GM21737 (cell line): ENCODE measurements around the gene CDK17.
"Not testable (repeated sequence)": the region's sequence is repeated elsewhere in the genome, so short reads cannot be mapped to it uniquely, and the experiment has no call there.

Source experiments
- ATAC-seq: cut with Tn5 transposase; IDR thresholded peaks from one replicate; pipeline ENCODE4 v1.9.1; 2021; ENCODE audit warnings: mild to moderate bottlenecking, moderate library complexity; ENCODE audit not compliant: unreplicated experiment

The CDK17 gene

DNA sequence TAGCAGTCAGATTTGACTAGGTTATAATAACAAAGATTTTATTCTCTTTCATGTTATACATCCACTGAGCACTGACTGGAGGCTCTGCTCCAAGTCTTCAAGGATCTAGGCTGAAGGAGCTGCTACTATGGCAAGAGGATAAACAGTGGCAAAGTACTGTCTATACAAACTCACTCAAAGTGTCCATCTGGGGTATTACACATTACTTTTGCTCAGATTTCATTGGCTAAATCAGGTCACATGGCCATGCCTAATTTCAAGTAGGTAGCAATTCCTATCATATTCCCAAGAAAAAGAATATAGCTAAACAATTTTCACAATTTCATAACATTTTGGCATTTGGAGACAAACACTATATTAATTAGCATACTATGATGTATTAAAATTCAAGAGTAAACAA is 40.9 kb downstream of the CDK17 start:
- no peak for ATAC-seq

DNA sequence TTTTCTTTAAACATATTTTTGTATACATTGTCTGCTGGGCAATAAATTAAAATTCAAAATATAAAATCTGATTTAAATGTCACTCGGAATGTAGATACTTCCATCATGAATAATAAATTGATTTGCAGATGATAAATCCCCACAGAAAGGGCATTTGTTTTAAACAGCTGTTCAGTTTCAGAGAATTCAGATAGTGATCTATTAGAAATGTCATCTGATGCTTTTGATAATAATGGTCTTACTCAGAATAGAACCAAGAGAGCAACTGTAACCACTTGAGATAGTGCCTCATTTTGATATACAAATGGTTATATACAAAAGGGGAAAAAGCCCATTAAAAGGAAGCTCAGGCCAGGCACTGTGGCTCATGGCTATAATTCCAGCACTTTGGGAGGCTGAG is 43.4 kb downstream of the CDK17 start:
- ATAC-seq, result no peak

DNA sequence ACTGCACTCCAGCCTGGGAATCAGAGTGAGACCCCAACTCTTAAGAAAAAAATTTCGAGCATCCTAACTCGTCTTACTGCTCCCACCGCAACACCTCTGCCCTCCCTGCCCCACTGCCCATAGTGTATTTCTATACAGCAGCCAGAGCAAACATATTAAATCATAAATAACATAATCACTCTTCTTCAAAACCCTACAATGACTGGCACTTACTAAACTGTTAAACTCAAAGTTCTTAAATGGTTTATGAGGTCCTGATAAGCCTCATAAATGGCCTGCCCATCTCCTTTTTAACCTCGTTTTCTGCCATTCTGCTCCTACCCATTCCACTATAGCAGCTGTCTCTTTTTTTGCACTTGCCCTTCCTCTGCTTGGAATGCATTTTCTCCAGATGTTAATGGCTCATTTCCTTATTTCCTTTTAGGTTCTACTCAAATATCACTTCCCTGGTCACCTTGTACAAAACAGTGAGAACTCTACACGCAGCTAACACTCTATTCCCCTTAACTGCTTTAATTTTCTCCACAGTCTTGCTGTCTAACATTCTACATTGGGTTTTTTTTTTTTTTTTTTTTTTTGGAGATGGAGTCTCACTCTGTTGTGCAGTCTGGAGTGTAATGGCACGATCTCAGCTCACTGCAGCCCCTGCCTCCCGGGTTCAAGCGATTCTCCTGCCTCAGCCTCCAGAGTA is 45.2 kb downstream of the CDK17 start:
- no peak for ATAC-seq

DNA sequence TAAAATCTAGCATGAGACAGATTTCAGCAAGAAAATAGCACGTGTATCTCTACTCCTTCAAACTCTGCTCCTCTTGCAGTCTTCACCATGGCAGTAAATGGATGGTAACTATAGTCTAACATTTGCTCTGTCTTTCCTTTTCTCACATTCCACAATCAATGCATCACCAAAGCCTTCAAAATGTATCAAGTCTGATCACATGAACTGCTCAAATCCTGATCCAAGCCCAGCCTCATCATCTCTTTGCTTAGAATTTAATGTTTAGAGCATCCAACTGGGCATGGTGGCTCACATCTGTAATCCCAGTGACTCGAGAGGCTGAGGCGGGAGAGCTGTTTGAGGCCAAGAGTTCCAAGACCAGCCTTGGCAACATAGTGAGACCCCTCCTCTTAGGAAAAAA is 45.9 kb downstream of the CDK17 start:
- no peak for ATAC-seq

DNA sequence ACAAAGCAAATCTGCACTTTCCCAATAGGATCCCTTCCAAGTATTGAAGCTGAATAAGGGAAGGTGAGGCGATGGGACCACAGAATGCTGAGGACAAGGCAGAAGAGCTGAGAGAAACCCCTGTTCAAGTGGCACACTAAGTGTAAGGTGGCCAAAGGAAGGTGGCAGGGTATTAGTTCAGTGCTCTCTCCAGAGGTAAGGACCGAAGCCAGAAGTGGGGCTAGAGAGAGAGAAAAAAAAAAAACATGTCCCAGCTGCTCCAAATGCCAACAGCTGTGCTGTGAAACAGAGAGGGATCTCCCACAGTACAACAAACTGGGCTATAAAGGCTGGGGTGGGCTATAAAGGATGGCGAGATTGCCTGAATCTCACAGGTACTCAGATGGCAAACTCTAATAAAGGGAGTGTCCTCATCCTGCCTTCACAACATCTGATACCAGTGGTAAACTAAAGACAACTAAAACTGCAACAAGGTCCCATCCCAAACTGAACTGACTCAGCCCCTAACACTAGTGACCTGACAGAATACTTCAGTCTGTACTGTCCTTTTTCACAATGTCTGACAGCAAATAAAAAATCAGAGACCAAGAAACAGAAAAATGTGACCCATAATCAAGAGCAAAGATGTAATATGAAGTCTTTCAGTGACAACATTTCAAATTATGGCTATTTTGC is 47.9 kb downstream of the CDK17 start:
- ATAC-seq, result no peak

DNA sequence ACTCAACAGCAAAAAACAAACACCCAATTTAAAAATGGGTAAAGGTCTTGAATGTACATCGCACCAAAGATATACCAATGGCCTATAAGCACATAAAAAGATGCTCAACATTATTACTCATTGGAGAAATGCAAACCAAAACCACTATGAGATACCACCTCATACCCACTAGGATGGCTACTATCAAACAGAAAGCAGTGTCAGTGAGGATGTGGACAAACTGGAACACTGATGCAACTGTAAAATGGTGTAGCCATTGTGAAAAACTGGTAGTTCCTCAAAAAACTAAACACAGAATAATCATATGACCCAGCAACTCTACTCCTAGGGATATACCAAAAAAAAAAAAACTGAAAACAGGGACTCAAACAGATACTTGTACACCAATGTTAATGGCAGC is 49.3 kb downstream of the CDK17 start:
- no peak for ATAC-seq

DNA sequence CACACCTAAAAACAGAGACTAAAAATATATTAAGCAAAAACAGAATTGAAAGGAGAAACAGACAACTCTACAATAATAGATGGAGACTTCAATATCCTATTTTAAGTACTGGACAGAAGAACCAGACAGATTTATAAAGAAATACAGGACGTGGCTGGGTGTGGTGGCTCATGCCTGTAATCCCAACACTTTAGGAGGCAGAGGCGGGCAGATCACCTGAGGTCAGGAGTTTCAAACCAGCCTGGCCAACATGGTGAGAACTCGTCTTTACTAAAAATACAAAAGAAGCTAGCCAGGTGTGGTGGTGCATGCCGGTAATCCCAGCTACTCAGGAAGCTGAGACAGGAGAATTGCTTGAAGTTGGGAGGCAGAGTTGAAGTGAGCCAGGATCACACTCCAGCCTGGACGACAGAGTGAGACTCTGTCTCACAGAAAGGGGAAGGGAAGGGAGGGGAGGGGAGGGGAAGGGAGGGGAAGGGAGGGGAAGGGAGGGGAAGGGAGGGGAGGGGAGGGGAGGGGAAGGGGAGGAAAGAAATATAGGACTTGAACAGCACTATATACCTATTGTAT is 53.0 kb downstream of the CDK17 start:
- no peak for ATAC-seq

DNA sequence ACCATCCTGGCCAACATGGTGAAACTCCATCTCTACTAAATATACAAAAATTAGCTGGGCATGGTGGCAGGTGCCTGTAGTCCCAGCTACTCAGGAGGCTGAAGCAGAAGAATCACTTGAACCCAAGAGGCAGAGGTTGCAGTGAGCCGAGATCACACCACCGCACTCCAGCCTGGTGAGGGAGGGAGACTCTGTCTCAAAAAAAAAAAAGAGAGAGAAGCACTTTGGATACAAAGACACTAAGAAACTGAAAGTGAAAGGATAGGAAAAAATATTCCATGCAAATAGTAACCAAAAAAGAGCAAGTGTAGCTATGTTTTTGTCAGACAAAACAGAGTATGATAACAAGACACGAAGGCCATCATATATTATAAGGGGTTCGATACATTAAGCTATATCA is 53.5 kb downstream of the CDK17 start:
- not testable (repeated sequence) for ATAC-seq

DNA sequence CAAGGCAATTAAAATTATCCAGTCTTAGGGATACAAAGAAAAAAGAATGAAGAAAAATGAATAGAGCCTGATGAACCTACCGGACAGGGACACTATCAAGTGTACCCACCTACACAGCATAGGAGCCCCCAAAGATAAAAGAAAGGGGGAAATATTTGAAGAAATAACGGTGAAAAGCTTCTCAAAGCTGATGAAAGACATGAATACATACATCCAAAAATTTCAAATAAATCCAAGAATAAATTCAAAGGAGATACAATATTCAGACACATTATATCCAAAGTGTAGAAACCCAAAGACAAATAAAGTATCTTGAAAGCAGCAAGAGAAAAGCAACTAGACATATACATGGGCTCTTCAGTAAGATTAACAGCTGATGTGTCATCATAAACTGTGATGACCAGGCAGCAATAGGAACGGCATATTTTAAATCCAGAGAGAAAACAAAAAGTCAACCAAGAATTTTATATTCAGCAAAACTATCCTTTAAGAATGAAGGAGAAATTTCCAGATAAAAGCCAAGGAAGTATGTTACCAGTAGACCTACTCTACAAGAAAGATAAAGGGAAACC is 56.0 kb downstream of the CDK17 start:
- no peak for ATAC-seq

DNA sequence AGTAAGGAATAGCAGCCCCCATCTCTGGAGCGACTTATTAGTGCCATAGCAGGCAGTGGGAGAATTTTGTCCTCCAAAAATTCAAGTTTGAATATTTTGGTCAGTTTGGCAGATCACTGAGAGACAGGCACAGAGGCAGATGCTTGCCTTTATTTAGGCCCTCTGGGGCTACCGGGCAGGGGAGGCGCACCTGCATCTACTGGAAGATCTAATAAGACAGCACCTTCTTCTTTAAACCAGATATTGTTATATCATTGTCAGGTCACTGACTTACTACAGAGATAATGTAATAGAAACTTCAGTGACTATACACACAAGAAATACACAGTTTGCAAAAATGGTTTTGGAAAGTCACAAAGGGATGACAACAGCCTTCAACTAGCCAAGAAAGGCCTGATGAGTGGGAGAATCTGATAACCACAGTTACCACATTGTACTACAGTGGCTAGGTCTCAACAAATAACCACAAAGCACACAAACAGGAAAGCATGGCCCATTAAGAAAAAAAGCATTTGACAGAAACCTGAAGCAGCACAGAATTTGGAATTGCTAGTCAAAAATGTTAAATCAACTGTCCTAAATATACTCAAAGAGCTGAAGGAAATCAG is 56.8 kb downstream of the CDK17 start:
- ATAC-seq, result peak; percentile 68

DNA sequence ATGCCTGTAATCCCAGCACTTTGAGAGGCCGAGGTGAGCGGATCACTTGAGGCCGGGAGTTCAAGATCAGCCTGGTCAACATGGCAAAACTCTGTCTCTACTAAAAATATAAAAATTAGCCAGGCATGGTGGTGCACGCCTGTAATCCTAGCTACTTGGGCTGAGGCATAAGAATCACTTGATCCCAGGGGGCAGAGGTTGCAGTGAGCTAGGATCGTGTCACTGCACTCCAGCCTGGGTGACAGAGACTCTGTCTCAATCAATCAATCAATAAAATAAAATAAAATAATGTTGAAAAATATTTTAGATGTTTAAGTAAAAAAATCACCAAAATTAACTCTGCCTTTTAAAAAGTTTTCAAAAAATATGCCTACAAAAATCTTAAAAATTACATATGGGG is 60.6 kb downstream of the CDK17 start:
- ATAC-seq, result not testable (repeated sequence)

DNA sequence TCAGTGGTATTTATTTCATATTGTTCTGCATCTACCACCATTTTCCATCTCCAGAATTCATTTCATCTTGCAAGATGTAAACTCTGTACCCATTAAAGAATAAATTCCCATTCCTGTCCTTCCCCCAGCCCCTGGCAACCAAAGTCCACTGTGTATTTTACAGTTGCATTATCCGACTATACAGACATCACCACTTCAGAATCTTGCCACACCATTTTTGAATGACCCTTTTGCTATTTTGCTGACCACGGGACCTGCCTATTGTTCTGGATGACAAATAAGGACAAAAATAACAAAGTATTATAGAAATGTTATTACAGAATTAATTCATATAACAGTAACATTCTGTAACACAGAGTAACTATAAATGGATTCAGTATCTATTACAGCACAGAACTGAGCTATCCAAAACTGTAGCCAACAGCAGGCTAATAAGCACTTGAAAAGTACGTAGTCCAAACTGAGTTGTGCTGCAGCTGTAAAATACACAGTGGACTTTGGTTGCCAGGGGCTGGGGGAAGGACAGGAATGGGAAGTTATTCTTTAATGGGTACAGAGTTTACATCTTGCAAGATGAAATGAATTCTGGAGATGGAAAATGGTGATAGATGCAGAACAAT is 61.3 kb downstream of the CDK17 start:
- no peak for ATAC-seq

DNA sequence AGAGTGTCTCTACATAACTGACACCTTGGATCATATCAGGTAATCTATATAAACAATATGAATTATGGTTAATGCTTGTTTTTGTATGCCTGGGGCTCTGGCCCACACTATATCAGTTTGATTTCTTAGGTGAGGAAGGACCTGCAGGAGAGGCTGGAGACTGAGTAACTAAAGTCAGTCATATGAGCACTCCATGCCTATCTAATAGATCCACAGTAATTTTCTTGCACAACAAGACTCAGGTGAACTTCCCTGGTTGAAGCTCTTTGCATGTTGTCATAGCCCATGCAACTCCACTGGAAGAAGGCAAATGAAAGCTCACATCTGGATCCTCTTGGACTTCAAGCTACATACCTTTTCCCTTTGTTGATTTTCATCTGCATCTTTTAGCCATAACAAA is 62.3 kb downstream of the CDK17 start:
- ATAC-seq, result no peak

DNA sequence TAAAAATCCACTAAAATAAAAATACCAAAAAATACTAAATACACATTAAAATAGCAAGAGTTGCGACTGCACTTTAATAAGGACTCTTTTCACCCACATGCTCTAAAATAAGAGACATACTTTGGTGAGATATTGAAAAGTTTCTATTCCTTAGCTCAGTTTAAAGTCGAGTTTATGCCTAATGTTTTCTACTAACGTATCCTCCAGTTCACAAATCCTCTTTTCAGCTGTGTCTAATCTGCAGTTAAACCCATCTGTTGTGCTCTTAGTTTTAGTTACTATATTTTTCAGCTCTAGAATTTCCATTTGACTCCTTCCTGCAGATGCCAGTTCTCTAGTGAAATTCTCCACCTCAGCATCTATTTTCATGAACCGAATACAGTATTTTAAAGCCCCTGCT is 63.8 kb downstream of the CDK17 start:
- ATAC-seq, result no peak

DNA sequence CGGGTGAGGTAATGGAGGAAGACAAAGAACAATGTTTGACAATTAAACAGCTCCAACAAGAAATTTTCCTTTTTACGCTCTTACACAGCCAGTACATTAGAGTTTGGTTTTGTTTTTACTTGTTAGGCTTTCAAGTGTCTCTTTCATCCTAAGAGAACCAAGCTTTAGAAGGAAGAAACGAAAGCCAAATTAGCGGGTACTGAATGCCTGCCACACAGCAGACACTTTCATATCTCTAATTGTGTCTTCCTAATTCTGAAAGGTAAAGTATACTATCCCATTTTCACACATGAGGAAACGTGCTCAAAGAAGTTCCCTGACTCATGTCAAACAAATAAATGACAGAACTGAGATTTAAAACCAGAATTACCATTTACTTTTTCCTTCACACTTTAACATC is 65.0 kb downstream of the CDK17 start:
- ATAC-seq, result peak; percentile 73

DNA sequence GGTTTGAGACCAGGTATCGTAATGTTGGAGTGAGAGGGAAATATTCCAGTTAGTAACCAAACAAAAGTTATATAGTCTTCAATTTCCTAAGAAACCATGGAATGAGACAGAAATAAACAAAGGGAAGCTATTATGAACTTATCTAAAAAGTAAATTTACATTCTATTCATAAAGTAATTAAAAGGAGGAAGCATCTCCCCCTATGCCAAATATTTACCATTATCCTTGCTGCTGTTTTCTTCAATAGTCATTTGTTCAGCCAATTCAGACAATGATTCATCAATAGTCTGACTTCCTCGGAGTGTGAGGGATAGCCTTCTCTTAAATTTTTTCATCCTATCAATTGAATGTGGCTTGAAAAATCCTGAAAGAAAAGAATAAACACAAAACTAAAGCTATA is 65.7 kb downstream of the CDK17 start:
- no peak for ATAC-seq

DNA sequence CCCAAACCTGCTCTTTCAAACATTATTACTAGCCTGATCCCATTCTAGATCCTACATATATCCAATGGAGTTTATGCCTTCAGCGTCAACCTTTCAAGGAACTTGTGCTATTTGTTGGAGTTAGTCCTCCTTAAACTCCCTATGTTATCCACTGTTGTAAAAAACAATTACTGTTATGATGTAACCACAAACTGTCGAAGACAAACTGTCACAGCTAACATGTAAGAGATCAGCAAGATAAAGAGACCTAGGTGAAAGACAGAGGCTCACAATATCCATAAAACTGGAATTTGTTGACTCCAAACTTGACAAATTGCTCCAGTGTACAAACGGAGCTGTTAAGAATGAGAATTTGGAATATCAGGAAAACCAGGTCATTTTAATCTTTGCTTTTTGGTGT is 70.7 kb downstream of the CDK17 start:
- no peak for ATAC-seq

DNA sequence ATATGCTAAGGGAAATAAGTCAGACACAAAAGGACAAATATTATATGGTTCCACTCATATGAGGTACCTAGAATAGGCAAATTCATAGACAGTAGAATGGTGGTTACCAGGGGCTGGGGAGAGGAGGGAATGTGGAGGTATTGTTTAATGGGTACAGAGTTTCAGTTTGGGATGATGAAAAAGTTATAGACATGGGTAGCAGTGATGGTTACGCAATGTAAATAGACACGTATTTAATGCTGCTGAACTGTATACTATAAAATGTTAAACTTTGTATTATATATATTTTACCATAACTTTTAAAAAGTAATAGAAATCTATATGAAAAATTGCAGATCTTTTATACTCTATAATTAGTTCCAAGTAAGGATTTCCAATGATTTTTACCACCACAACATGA is 71.2 kb downstream of the CDK17 start:
- no peak for ATAC-seq

DNA sequence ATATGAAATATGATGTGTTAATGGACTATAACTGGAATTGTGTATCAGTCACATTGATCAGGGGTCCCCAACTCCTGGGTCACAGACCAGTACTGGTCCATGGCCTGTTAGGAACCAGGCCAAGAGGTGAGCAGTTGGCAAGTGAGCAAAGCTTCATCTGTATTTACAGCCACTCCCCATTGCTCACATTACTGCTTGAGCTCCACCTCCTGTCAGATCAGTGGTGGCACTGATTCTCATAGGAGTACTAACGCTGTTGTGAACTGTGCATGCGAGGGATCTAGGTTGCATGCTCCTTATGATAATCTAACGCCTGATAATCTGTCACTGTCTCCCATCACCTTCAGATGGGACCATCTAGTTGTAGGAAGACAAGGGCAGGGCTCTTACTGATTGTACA is 72.3 kb downstream of the CDK17 start:
- peak; percentile 17 for ATAC-seq

DNA sequence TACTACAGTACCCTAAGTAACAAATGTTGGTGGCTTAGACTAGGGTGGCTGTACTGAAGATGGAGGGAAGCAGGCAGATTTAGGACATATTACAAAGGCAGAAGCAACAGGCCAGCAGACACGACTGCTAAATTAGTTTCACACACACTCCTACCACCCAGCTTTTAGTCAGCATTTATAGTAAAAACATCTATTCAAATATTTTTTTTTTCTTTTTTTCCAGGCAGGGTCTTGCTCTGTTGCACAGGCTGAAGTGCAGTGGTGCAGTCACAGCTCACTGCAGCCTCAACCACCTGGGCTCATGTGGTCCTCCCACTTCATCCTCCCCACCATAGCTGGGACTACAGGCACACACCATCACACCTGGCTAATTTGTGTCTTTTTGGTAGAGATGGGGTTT is 72.9 kb downstream of the CDK17 start:
- peak; percentile 80 for ATAC-seq

DNA sequence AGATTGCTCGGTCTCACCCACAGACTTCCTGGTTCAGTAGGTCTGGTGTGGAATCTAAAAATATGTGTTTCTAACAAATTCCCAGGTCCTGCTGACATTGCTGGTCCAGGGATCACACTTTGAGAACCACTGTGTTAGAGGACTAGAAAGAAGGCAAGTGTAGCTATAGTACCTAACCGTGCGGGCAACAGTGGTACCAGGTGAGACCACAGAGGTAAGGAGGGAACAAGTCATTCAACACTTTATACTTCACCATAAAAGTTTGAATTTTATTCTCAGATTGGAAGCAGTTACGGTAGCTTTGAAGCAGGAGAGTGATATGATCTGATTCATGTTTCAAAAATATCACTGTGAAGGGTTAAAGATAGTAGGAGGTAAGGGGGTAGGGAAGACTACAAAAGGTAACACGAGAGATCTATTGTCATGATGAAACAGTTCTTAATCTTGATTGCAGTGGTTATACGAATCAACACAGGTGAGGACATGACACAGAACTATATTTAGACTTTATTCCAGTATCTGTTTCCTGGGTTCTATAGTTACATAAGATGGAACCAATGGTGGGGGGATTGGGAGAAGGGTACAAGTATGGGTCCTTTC is 73.5 kb downstream of the CDK17 start:
- ATAC-seq, result no peak
